Measurements from ENCODE around the gene SYNJ1. TPM values are rescaled to one million over a fixed set of nuclear protein-coding genes. Genes with fewer than 3 reads are reported as not detected.

The SYNJ1 gene
- total and polyA plus RNA-seq, 2 experiments from 2014 or later, result 1.4 to 4.2 TPM

- 0 out of 2 replicates have a peak overlapping the region, but pooled peaks have one; percentile 48 for H3K4me2 ChIP-seq
- Mint-ChIP-seq H3K4me3 (no peak overlapping the region), H3K4me1 (peaks cover 1% of the 10 kb centered on the region; the same call in 2 of the 3 replicates), H3K36me3 (ENCODE audit: low read depth) (no peaks in the 10 kb centered on the region), H3K9me3 (no peaks in the 10 kb centered on the region), H3K27me3 (ENCODE audit: insufficient read depth, low read depth, poor library complexity) (no peaks in the 10 kb centered on the region), H3K27ac (no peak overlapping the region)
- TF ChIP-seq ZNF114 (CRISPR knock-in tag; IDR thresholded peaks at IDR 0.05), result no peak
- TF ChIP-seq EZH2phosphoT487 (IDR thresholded peaks at IDR 0.05; ENCODE audit: unreplicated experiment), result no peak
- TF ChIP-seq, protein P1, sequence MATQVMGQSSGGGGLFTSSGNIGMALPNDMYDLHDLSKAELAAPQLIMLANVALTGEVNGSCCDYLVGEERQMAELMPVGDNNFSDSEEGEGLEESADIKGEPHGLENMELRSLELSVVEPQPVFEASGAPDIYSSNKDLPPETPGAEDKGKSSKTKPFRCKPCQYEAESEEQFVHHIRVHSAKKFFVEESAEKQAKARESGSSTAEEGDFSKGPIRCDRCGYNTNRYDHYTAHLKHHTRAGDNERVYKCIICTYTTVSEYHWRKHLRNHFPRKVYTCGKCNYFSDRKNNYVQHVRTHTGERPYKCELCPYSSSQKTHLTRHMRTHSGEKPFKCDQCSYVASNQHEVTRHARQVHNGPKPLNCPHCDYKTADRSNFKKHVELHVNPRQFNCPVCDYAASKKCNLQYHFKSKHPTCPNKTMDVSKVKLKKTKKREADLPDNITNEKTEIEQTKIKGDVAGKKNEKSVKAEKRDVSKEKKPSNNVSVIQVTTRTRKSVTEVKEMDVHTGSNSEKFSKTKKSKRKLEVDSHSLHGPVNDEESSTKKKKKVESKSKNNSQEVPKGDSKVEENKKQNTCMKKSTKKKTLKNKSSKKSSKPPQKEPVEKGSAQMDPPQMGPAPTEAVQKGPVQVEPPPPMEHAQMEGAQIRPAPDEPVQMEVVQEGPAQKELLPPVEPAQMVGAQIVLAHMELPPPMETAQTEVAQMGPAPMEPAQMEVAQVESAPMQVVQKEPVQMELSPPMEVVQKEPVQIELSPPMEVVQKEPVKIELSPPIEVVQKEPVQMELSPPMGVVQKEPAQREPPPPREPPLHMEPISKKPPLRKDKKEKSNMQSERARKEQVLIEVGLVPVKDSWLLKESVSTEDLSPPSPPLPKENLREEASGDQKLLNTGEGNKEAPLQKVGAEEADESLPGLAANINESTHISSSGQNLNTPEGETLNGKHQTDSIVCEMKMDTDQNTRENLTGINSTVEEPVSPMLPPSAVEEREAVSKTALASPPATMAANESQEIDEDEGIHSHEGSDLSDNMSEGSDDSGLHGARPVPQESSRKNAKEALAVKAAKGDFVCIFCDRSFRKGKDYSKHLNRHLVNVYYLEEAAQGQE (IDR thresholded peaks at IDR 0.05; ENCODE audit: unreplicated experiment), result no peak
- TF ChIP-seq POLR2AphosphoS5 (IDR thresholded peaks at IDR 0.05; ENCODE audit: low read depth), result no peak
- no peak for TF ChIP-seq CTCF (conservative IDR thresholded peaks at IDR 0.05; ENCODE audit: low read depth in 2 of 2)
- no peak for TF ChIP-seq ZNF331 (CRISPR knock-in tag; IDR thresholded peaks at IDR 0.05; ENCODE audit: low read depth)
- no peak for TF ChIP-seq STAT1 (IDR thresholded peaks at IDR 0.05; ENCODE audit: unreplicated experiment)
- no peak for TF ChIP-seq NANOG (IDR thresholded peaks at IDR 0.05; ENCODE audit: borderline replicate concordance)
- no peaks in the 10 kb centered on the region for H3K27me3 ChIP-seq (ENCODE audit: insufficient read depth)
- H3K4me3 ChIP-seq, result no peak overlapping the region
- H3F3A ChIP-seq (replicated peaks; ENCODE audit: low read depth), result no peaks in the 10 kb centered on the region
- no peak overlapping the region for H3K27ac ChIP-seq (ENCODE audit: low read depth)
- peaks cover 10% of the 10 kb centered on the region; the same call in 1 of the 2 replicates for H3K4me1 ChIP-seq (ENCODE audit: insufficient read depth)
- H3K79me2 ChIP-seq (replicated peaks; ENCODE audit: insufficient read depth), result no peaks in the 10 kb centered on the region
- no peaks in the 10 kb centered on the region for H3K36me3 ChIP-seq (ENCODE audit: insufficient read depth)
- ATAC-seq (peak; percentile 70), DNase-seq (ENCODE audit: low spot score) (peak; percentile 32)
- H2AFZ ChIP-seq, result no peak overlapping the region
- no peaks in the 10 kb centered on the region for H3K9me2 ChIP-seq (ENCODE audit: insufficient read depth)
- H4K20me1 ChIP-seq (replicated peaks; ENCODE audit: insufficient read depth), result no peaks in the 10 kb centered on the region
Measured at GRCh38 chr21:32710069-32710784, 17.6 kb downstream of the SYNJ1 start.

DNA sequence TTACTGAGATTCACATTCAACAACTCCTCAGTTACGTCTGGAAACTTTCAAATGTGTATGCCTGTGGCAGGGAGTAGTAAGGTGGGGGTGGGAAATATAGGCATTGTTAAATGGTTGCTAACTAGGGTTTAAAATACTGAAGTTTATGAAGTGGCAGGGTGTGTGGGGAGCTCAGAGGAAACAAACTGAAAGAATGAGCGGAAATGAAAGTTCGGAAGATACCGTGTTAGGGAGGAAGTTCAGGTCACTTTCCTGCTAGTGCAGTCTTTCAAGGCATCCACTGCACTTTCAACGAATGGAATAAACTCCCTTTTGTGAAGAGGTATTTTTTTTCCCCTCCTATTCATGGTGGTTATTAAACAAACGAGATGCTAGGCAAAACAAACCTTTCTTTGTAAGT is 19.7 kb downstream of the SYNJ1 start:
- Histone ChIP-seq H3K4me3 (no peak overlapping the region), H3K36me3 (ENCODE audit: insufficient read depth) (no peaks in the 10 kb centered on the region), H3K27me3 (ENCODE audit: insufficient read depth) (no peaks in the 10 kb centered on the region), H4K20me1 (replicated peaks; ENCODE audit: insufficient read depth) (no peaks in the 10 kb centered on the region), H3K27ac (ENCODE audit: low read depth) (no peak overlapping the region), H3K4me1 (ENCODE audit: insufficient read depth) (peaks cover 14% of the 10 kb centered on the region; the same call in 1 of the 2 replicates), H3K4me2 (no peak overlapping the region), H3F3A (replicated peaks; ENCODE audit: low read depth) (no peaks in the 10 kb centered on the region), H2AFZ (0 out of 2 replicates have a peak overlapping the region, but pooled peaks have one; percentile 24), H3K9me2 (ENCODE audit: insufficient read depth) (no peaks in the 10 kb centered on the region), H3K79me2 (replicated peaks; ENCODE audit: insufficient read depth) (no peaks in the 10 kb centered on the region)
- ATAC-seq (no peak), DNase-seq (ENCODE audit: low spot score) (no peak)
- peaks cover 3% of the 10 kb centered on the region; the same call in 2 of the 3 replicates for H3K4me1 Mint-ChIP-seq
- H3K27ac Mint-ChIP-seq, result peak overlapping the region; percentile 20; the same call in 1 of the 2 replicates
- no peak overlapping the region for H3K4me3 Mint-ChIP-seq
- H3K9me3 Mint-ChIP-seq, result no peaks in the 10 kb centered on the region
- no peaks in the 10 kb centered on the region for H3K27me3 Mint-ChIP-seq (ENCODE audit: insufficient read depth, low read depth, poor library complexity)
- H3K36me3 Mint-ChIP-seq (ENCODE audit: low read depth), result no peaks in the 10 kb centered on the region
- TF ChIP-seq, protein P2, sequence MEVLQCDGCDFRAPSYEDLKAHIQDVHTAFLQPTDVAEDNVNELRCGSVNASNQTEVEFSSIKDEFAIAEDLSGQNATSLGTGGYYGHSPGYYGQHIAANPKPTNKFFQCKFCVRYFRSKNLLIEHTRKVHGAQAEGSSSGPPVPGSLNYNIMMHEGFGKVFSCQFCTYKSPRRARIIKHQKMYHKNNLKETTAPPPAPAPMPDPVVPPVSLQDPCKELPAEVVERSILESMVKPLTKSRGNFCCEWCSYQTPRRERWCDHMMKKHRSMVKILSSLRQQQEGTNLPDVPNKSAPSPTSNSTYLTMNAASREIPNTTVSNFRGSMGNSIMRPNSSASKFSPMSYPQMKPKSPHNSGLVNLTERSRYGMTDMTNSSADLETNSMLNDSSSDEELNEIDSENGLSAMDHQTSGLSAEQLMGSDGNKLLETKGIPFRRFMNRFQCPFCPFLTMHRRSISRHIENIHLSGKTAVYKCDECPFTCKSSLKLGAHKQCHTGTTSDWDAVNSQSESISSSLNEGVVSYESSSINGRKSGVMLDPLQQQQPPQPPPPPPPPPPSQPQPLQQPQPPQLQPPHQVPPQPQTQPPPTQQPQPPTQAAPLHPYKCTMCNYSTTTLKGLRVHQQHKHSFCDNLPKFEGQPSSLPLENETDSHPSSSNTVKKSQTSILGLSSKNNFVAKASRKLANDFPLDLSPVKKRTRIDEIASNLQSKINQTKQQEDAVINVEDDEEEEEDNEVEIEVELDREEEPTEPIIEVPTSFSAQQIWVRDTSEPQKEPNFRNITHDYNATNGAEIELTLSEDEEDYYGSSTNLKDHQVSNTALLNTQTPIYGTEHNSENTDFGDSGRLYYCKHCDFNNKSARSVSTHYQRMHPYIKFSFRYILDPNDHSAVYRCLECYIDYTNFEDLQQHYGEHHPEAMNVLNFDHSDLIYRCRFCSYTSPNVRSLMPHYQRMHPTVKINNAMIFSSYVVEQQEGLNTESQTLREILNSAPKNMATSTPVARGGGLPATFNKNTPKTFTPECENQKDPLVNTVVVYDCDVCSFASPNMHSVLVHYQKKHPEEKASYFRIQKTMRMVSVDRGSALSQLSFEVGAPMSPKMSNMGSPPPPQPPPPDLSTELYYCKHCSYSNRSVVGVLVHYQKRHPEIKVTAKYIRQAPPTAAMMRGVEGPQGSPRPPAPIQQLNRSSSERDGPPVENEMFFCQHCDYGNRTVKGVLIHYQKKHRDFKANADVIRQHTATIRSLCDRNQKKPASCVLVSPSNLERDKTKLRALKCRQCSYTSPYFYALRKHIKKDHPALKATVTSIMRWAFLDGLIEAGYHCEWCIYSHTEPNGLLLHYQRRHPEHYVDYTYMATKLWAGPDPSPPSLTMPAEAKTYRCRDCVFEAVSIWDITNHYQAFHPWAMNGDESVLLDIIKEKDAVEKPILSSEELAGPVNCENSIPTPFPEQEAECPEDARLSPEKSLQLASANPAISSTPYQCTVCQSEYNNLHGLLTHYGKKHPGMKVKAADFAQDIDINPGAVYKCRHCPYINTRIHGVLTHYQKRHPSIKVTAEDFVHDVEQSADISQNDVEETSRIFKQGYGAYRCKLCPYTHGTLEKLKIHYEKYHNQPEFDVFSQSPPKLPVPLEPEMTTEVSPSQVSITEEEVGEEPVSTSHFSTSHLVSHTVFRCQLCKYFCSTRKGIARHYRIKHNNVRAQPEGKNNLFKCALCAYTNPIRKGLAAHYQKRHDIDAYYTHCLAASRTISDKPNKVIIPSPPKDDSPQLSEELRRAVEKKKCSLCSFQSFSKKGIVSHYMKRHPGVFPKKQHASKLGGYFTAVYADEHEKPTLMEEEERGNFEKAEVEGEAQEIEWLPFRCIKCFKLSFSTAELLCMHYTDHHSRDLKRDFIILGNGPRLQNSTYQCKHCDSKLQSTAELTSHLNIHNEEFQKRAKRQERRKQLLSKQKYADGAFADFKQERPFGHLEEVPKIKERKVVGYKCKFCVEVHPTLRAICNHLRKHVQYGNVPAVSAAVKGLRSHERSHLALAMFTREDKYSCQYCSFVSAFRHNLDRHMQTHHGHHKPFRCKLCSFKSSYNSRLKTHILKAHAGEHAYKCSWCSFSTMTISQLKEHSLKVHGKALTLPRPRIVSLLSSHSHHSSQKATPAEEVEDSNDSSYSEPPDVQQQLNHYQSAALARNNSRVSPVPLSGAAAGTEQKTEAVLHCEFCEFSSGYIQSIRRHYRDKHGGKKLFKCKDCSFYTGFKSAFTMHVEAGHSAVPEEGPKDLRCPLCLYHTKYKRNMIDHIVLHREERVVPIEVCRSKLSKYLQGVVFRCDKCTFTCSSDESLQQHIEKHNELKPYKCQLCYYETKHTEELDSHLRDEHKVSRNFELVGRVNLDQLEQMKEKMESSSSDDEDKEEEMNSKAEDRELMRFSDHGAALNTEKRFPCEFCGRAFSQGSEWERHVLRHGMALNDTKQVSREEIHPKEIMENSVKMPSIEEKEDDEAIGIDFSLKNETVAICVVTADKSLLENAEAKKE (CRISPR knock-in tag; IDR thresholded peaks at IDR 0.05), result no peak
